Effector memory CD4-positive, alpha-beta T cell (primary cell): ENCODE results near the gene CISTR.

Experiments used
- DNase-seq, 3 donors: peaks; one replicate each; pipeline ENCODE4 v3.0.0-alpha.2; 2020
- H3K27ac ChIP-seq: 2 replicates; pipeline ENCODE4 v1.7.0; 2013; ENCODE audit warnings: mild to moderate bottlenecking, low read length, moderate library complexity; ENCODE audit not compliant: insufficient read depth, poor library complexity, severe bottlenecking
- H3K27me3 ChIP-seq: replicated peaks from 2 replicates; pipeline ENCODE4 v1.7.0; 2013; ENCODE audit warnings: mild to moderate bottlenecking, low read length; ENCODE audit not compliant: insufficient read depth, control insufficient read depth, poor library complexity, severe bottlenecking
- H3K36me3 ChIP-seq: 2 replicates; pipeline ENCODE4 v1.7.0; 2013; ENCODE audit warnings: mild to moderate bottlenecking, low read length, moderate library complexity; ENCODE audit not compliant: control insufficient read depth, insufficient read depth
- H3K4me1 ChIP-seq: 2 replicates; pipeline ENCODE4 v1.7.0; 2013; ENCODE audit warnings: low read length, mild to moderate bottlenecking; ENCODE audit not compliant: control insufficient read depth, insufficient read depth, poor library complexity, severe bottlenecking
- H3K4me3 ChIP-seq: 2 replicates; pipeline ENCODE4 v1.7.0; 2013; ENCODE audit warnings: low read length, low read depth, mild to moderate bottlenecking; ENCODE audit not compliant: insufficient read depth, poor library complexity, severe bottlenecking
- H3K9me3 ChIP-seq: 2 replicates; pipeline ENCODE4 v1.7.0; 2013; ENCODE audit warnings: mild to moderate bottlenecking, low read length, moderate library complexity; ENCODE audit not compliant: control insufficient read depth

The CISTR gene

GRCh38 chr12:53709671-53710070 is 42.1 kb downstream of the CISTR start:
- Histone ChIP-seq H3K36me3 (peaks cover 17% of the 10 kb centered on the region), H3K4me3 (no peak overlapping the region), H3K4me1 (no peaks in the 10 kb centered on the region), H3K27me3 (no peaks in the 10 kb centered on the region), H3K9me3 (no peaks in the 10 kb centered on the region), H3K27ac (no peak overlapping the region)
- DNase-seq, result no peak

DNA sequence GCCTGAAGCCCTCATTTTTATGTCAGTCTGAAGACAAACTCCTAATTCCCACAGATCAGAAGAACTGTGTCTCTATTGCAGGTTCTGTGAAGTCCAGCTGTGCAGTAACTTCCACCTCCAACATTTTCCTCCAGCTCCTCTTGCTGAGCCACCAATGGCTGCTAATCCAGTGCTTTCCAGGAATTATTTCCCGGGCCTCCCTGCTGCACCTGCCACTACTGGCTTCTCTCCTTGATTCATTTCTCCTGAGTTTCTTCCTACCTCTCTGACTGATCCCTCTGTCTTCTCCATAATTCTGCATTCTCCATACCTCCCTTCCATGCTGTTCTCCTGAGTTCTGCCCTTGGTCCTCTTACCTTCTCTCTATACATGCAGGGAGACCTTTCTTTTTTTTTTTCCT is 45.7 kb downstream of the CISTR start:
- Histone ChIP-seq H3K4me1 (no peaks in the 10 kb centered on the region), H3K9me3 (no peaks in the 10 kb centered on the region), H3K27me3 (peaks cover 7% of the 10 kb centered on the region), H3K4me3 (no peak overlapping the region), H3K27ac (no peak overlapping the region), H3K36me3 (no peaks in the 10 kb centered on the region)
- DNase-seq, result no peak

DNA sequence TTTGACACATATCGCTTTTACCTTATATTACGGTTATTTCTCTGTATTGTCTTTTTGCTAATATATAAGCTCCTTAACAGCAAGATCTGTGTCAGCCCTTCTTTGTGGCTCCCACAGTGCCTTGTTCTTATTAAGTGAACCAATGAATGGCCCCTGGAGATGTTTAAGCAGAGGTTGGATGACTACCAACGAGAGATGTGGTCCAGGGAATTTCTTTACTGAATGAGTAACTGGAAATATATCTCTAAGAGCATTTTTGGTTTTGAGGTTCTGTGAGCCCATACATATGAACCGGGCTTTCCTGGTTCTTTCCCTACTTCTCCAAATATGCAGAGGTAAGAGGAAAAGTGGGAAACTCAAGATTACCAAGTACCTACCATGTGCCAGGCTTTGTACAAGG is 48.0 kb downstream of the CISTR start:
- DNase-seq, result no peak
- H3K27me3 ChIP-seq, result peaks cover 15% of the 10 kb centered on the region

DNA sequence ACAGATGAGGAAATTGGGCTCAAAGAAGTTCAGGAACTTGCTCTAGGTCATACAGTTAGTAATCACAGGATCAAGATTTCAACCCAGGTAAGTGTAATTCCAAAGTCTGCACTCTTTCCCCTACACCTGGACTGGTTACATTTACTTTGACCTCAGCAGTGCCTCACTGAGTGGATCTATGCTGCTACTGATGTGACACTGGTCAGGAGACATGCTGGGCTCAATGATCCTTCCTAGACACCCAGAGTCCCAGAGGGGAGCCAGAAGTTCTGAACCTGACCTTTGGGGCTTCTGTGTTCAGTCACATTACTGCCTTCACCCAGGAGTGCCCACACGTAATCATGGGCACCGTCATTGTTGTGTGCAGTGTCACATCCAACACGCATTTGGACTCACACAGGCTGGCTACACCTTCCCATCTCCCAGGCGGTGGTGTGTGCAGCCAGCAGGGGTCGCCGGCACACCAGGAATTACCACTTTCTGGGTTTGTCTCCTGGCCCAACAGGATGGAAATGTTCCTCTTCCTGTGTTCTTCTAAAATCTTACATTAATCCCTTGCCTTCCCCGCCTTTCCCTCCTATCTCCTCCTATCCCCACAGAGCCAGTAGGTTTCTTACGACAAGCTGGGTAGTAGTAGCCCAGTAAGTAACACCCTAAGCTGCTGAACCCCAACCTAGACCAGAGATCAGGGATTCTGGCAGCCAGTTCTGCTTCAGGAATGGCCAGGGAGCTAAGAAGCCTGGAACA is 50.1 kb downstream of the CISTR start:
- Histone ChIP-seq H3K4me3 (no peak overlapping the region), H3K4me1 (peaks cover 3% of the 10 kb centered on the region), H3K27ac (no peak overlapping the region), H3K36me3 (no peaks in the 10 kb centered on the region), H3K27me3 (peaks cover 27% of the 10 kb centered on the region), H3K9me3 (no peaks in the 10 kb centered on the region)
- DNase-seq, result peak; percentile 44 to 61 (median 54)

More for the DNA sequence above, 48.0 kb downstream of the CISTR start:
- H3K27ac ChIP-seq, result no peak overlapping the region
- H3K9me3 ChIP-seq, result no peaks in the 10 kb centered on the region
- no peaks in the 10 kb centered on the region for H3K4me1 ChIP-seq
- H3K4me3 ChIP-seq, result no peak overlapping the region
- no peaks in the 10 kb centered on the region for H3K36me3 ChIP-seq

GRCh38 chr12:53700567-53700966 is 51.2 kb downstream of the CISTR start:
- no peak for DNase-seq
- Histone ChIP-seq H3K4me1 (peaks cover 14% of the 10 kb centered on the region), H3K9me3 (no peaks in the 10 kb centered on the region), H3K27ac (no peak overlapping the region), H3K36me3 (no peaks in the 10 kb centered on the region), H3K27me3 (peaks cover 36% of the 10 kb centered on the region), H3K4me3 (no peak overlapping the region)

DNA sequence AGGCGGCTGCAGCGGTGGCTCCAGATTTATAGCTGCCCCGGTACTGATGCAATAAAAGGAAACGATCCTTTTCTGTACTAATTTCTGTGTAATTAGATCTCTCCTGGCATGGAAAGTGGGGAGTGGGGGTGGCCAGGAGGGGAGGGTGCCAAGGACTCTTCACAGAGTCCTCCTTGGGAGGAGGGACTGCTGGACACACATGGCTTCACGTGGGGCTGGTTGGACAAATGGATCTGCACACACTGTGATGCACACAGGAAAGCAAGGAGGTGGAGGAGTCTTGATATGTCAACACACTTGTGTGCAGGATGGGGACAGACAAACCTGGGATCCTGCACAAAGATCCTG is 52.1 kb downstream of the CISTR start:
- no peak overlapping the region for H3K4me3 ChIP-seq
- DNase-seq, result no peak
- H3K27ac ChIP-seq, result no peak overlapping the region
- H3K27me3 ChIP-seq, result peaks cover 45% of the 10 kb centered on the region
- no peaks in the 10 kb centered on the region for H3K36me3 ChIP-seq
- peaks cover 22% of the 10 kb centered on the region for H3K4me1 ChIP-seq
- H3K9me3 ChIP-seq, result no peaks in the 10 kb centered on the region

GRCh38 chr12:53698948-53699677 is 52.7 kb downstream of the CISTR start:
- no peak for DNase-seq
- Histone ChIP-seq H3K9me3 (no peaks in the 10 kb centered on the region), H3K4me1 (peaks cover 23% of the 10 kb centered on the region), H3K27ac (no peak overlapping the region), H3K27me3 (peaks cover 51% of the 10 kb centered on the region), H3K36me3 (no peaks in the 10 kb centered on the region), H3K4me3 (no peak overlapping the region)

GRCh38 chr12:53696655-53697331 is 55.0 kb downstream of the CISTR start:
- no peaks in the 10 kb centered on the region for H3K36me3 ChIP-seq
- no peak overlapping the region for H3K27ac ChIP-seq
- H3K9me3 ChIP-seq, result no peaks in the 10 kb centered on the region
- peaks cover 23% of the 10 kb centered on the region for H3K4me1 ChIP-seq
- no peak overlapping the region for H3K4me3 ChIP-seq
- no peak for DNase-seq
- peaks cover 49% of the 10 kb centered on the region for H3K27me3 ChIP-seq
